ENCODE data around the gene NEK2. TPM values are rescaled to one million over a fixed set of nuclear protein-coding genes. Genes with fewer than 3 reads are reported as not detected.
"Not testable (repeated sequence)": the region's sequence is repeated elsewhere in the genome, so short reads cannot be mapped to it uniquely, and the experiment has no call there.

Gene NEK2
- total RNA-seq, 3 donors from 2014 or later (not counting 1 experiment from before 2014, with no cell fraction given) = 0.78 to 1.0 (median 0.99) TPM

GRCh38 chr1:211722277-211723175 lies 47.1 kb upstream of the NEK2 start:
- 95% methylated on average over 6 of the region's 6 CpGs for WGBS (ENCODE audit: insufficient coverage)
- Mint-ChIP-seq H3K27ac (no peak overlapping the region), H3K36me3 (no peaks in the 10 kb centered on the region), H3K4me3 (no peak overlapping the region), H3K9me3 (no peaks in the 10 kb centered on the region), H3K27me3 (ENCODE audit: low read depth in 2 of 2) (no peaks in the 10 kb centered on the region), H3K4me1 (no peaks in the 10 kb centered on the region)
- Histone ChIP-seq H3K4me1 (ENCODE audit: control insufficient read depth, insufficient read depth, low read length) (no peaks in the 10 kb centered on the region), H3K27ac (ENCODE audit: low read length) (no peak overlapping the region), H3K36me3 (ENCODE audit: control insufficient read depth, insufficient read depth, low read length) (no peaks in the 10 kb centered on the region), H3K9me3 (ENCODE audit: control insufficient read depth, insufficient read depth, low read length) (no peaks in the 10 kb centered on the region), H3K4me3 (ENCODE audit: low read length) (no peak overlapping the region), H3K27me3 (ENCODE audit: control insufficient read depth, insufficient read depth, low read length) (no peaks in the 10 kb centered on the region)
- no peak for TF ChIP-seq CTCF (IDR thresholded peaks at IDR 0.05)
- DNase-seq (no peak), ATAC-seq (no peak)
- intact Hi-C loops (cut with micrococcal nuclease) = no loop called here

- H3K4me1 Mint-ChIP-seq; H3K4me3 Mint-ChIP-seq; H3K4me1 ChIP-seq (ENCODE audit: control insufficient read depth, insufficient read depth, low read length); DNase-seq; H3K4me3 ChIP-seq (ENCODE audit: low read length); H3K36me3 Mint-ChIP-seq; intact Hi-C loops (cut with micrococcal nuclease); H3K27ac Mint-ChIP-seq; H3K9me3 Mint-ChIP-seq; ATAC-seq; H3K27ac ChIP-seq (ENCODE audit: low read length); H3K36me3 ChIP-seq (ENCODE audit: control insufficient read depth, insufficient read depth, low read length); H3K9me3 ChIP-seq (ENCODE audit: control insufficient read depth, insufficient read depth, low read length); H3K27me3 ChIP-seq (ENCODE audit: control insufficient read depth, insufficient read depth, low read length); H3K27me3 Mint-ChIP-seq (ENCODE audit: low read depth in 2 of 2): not testable (repeated sequence)
- 97% methylated on average over 2 of the region's 4 CpGs for WGBS (ENCODE audit: insufficient coverage)
Measured at GRCh38 chr1:211716555-211716954, 41.1 kb upstream of the NEK2 start.

- H3K36me3 Mint-ChIP-seq = no peaks in the 10 kb centered on the region
- WGBS (ENCODE audit: insufficient coverage) = 91% methylated on average over 2 of the region's 2 CpGs
Measured at GRCh38 chr1:211715971-211716370, 40.5 kb upstream of the NEK2 start.

GRCh38 chr1:211714154-211714553 lies 38.7 kb upstream of the NEK2 start:
- H3K4me3 ChIP-seq (ENCODE audit: low read length) = no peak overlapping the region
- H3K36me3 ChIP-seq (ENCODE audit: control insufficient read depth, insufficient read depth, low read length) = no peaks in the 10 kb centered on the region
- Mint-ChIP-seq H3K9me3 (no peaks in the 10 kb centered on the region), H3K27me3 (ENCODE audit: low read depth in 2 of 2) (no peaks in the 10 kb centered on the region), H3K27ac (no peak overlapping the region), H3K4me1 (no peaks in the 10 kb centered on the region), H3K36me3 (no peaks in the 10 kb centered on the region), H3K4me3 (no peak overlapping the region)
- 56% methylated on average over 2 of the region's 5 CpGs for WGBS (ENCODE audit: insufficient coverage)
- H3K9me3 ChIP-seq (ENCODE audit: control insufficient read depth, insufficient read depth, low read length) = no peaks in the 10 kb centered on the region
- no peaks in the 10 kb centered on the region for H3K27me3 ChIP-seq (ENCODE audit: control insufficient read depth, insufficient read depth, low read length)
- no peak for TF ChIP-seq CTCF (IDR thresholded peaks at IDR 0.05)
- no peak for ATAC-seq
- no peak overlapping the region for H3K27ac ChIP-seq (ENCODE audit: low read length)
- DNase-seq = no peak
- H3K4me1 ChIP-seq (ENCODE audit: control insufficient read depth, insufficient read depth, low read length) = no peaks in the 10 kb centered on the region
- intact Hi-C loops (cut with micrococcal nuclease) = no loop called here

More at GRCh38 chr1:211715971-211716370, 40.5 kb upstream of the NEK2 start:
- no peaks in the 10 kb centered on the region for H3K9me3 ChIP-seq (ENCODE audit: control insufficient read depth, insufficient read depth, low read length)
- no peaks in the 10 kb centered on the region for H3K4me1 ChIP-seq (ENCODE audit: control insufficient read depth, insufficient read depth, low read length)
- no peak overlapping the region for H3K4me3 ChIP-seq (ENCODE audit: low read length)
- no peaks in the 10 kb centered on the region for H3K27me3 Mint-ChIP-seq (ENCODE audit: low read depth in 2 of 2)
- H3K27ac Mint-ChIP-seq = no peak overlapping the region
- TF ChIP-seq CTCF (IDR thresholded peaks at IDR 0.05) = no peak
- H3K9me3 Mint-ChIP-seq = no peaks in the 10 kb centered on the region
- H3K4me3 Mint-ChIP-seq = no peak overlapping the region
- no peak for DNase-seq
- H3K27ac ChIP-seq (ENCODE audit: low read length) = no peak overlapping the region
- ATAC-seq = no peak
- no peaks in the 10 kb centered on the region for H3K4me1 Mint-ChIP-seq
- H3K36me3 ChIP-seq (ENCODE audit: control insufficient read depth, insufficient read depth, low read length) = no peaks in the 10 kb centered on the region
- no peaks in the 10 kb centered on the region for H3K27me3 ChIP-seq (ENCODE audit: control insufficient read depth, insufficient read depth, low read length)
- intact Hi-C loops (cut with micrococcal nuclease) = no loop called here
